ENCODE results near the gene HAPLN3.

Gene HAPLN3

DNA sequence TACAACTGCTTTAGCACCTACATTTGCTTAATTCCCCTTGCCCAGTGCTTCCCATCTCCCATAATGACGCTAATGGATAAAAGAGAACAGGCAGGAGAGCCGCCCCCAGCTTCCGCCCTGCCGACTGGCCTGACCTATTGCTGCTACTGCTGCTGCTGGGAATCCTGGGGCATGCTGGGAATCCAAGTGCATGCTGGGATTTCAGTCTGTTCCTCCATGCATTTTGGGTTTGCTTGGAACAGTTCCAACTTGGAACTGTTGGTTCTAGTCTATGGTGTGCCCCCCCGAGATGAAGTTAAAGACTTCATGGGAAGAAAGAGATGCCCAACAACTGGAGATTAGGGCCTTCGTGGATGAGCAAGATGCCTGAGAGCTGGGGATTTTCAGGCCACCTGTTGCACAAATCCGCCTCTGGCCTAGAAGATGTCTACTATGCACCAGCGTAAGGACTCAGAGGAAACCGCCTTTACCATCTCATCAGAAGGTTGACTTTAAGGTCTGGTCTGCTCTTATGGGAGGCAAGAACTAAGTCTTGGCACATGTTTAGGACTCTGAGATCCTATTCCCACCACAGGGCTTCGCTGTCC, 29.0 kb downstream of the HAPLN3 start (continued):
- TF ChIP-seq ZBTB11 (tag by site-specific recombination; conservative IDR thresholded peaks at IDR 0.05; ENCODE audit: low read depth) (no peak), ZFP37 (tag by site-specific recombination; IDR thresholded peaks at IDR 0.05) (no peak), ZNF404 (tag by site-specific recombination; IDR thresholded peaks at IDR 0.05) (no peak), ZNF76 (tag by site-specific recombination; IDR thresholded peaks at IDR 0.05; ENCODE audit: borderline replicate concordance, low read depth) (peak; percentile 53; the same call in 1 of the 2 replicates), ZNF366 (tag by site-specific recombination; conservative IDR thresholded peaks at IDR 0.05) (no peak)
- TF ChIP-seq, protein P1, sequence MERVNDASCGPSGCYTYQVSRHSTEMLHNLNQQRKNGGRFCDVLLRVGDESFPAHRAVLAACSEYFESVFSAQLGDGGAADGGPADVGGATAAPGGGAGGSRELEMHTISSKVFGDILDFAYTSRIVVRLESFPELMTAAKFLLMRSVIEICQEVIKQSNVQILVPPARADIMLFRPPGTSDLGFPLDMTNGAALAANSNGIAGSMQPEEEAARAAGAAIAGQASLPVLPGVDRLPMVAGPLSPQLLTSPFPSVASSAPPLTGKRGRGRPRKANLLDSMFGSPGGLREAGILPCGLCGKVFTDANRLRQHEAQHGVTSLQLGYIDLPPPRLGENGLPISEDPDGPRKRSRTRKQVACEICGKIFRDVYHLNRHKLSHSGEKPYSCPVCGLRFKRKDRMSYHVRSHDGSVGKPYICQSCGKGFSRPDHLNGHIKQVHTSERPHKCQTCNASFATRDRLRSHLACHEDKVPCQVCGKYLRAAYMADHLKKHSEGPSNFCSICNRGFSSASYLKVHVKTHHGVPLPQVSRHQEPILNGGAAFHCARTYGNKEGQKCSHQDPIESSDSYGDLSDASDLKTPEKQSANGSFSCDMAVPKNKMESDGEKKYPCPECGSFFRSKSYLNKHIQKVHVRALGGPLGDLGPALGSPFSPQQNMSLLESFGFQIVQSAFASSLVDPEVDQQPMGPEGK (tag by site-specific recombination; IDR thresholded peaks at IDR 0.05): no peak

DNA sequence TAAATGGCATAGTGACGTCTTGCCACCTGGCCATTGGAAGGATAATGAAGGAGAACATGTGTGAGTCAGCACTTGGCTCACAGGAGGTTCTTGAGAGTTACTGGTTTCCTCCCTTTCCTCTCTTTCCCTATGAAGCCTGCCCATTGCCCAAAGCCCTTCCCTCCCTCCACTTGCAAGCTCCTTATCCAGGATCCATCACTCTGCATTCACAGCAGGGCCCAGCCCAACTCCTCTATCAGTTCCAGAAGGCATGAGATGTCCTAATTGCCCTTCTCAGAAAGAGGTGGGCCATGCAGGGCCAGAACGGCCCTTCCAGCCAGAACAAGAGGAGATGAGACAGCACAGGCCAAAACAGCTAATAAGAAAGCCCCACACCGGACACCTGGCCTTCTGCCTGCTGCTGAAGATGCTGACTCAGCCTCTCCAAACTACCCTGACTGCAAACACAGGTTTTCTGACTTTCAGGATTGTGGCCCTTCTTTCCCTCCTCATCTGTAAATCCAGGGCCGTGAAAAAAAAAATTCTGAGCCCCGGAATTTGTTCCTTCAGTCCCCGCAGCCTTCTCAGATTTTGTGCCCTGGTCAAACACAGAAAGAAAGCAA, 29.7 kb downstream of the HAPLN3 start:
- CTCF ChIA-PET: interaction anchor here (0.9 kb wide), 1 partner anchor 13 kb away, joined by 6 read pairs; no protein-coding TSS in a partner anchor
- TF ChIP-seq, protein P2, sequence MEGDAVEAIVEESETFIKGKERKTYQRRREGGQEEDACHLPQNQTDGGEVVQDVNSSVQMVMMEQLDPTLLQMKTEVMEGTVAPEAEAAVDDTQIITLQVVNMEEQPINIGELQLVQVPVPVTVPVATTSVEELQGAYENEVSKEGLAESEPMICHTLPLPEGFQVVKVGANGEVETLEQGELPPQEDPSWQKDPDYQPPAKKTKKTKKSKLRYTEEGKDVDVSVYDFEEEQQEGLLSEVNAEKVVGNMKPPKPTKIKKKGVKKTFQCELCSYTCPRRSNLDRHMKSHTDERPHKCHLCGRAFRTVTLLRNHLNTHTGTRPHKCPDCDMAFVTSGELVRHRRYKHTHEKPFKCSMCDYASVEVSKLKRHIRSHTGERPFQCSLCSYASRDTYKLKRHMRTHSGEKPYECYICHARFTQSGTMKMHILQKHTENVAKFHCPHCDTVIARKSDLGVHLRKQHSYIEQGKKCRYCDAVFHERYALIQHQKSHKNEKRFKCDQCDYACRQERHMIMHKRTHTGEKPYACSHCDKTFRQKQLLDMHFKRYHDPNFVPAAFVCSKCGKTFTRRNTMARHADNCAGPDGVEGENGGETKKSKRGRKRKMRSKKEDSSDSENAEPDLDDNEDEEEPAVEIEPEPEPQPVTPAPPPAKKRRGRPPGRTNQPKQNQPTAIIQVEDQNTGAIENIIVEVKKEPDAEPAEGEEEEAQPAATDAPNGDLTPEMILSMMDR (tag by site-specific recombination; IDR thresholded peaks at IDR 0.05): no peak
- TF ChIP-seq ZNF626 (tag by site-specific recombination; IDR thresholded peaks at IDR 0.05): no peak
- peak; percentile 44; the same call in 1 of the 2 replicates for TF ChIP-seq ZBTB17 (tag by site-specific recombination; IDR thresholded peaks at IDR 0.05)
- no peak for TF ChIP-seq ZNF560 (tag by site-specific recombination; IDR thresholded peaks at IDR 0.05; ENCODE audit: borderline replicate concordance)
- Histone ChIP-seq H3K4me3 (ENCODE audit: low read depth, low read length) (no peak overlapping the region), H3K27ac (ENCODE audit: extremely low read depth, low read depth, low read length) (no peak overlapping the region), H3K4me1 (ENCODE audit: control insufficient read depth, insufficient read depth, low read length) (no peaks in the 10 kb centered on the region), H3K9me3 (ENCODE audit: control insufficient read depth, insufficient read depth, low read depth, low read length) (no peaks in the 10 kb centered on the region), H3K36me3 (ENCODE audit: control insufficient read depth in 2 of 2, insufficient read depth in 1 of 2, low read length in 2 of 2) (no peaks in the 10 kb centered on the region)
- POLR2A ChIA-PET: no interaction called here

DNA sequence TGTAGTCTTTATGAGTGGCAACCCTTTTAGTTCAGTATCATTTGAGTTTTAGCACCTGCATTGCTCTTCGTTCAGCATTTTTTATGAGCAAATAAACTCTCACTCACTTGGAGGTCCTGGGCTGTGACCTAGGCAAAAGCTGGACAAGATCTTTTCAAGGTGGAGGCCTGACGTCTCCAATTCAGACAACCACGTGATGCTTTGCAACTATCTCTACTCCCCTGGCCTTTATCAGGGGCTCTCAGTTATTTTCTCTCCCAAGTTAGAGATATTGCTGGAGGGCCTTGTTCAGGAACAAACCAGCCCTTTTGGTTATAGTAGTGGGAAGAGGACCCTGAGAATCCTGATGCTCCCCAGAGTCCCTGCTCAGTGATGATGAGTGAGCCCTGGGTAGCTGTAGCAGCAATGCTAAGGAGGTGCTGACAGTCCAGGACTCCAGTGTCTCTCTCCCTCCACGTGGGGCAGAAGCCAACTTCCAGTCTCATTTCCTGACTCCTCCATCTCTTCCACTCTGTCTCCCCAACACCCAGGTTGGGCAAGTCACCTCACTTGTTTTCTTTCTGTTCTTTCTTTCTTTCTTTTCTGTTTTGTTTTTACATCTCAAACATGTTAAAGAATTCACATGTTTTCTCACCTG, 30.4 kb downstream of the HAPLN3 start:
- H3K27ac ChIP-seq (ENCODE audit: extremely low read depth, low read depth, low read length): no peak overlapping the region
- POLR2A ChIA-PET: no interaction called here
- no peaks in the 10 kb centered on the region for H3K4me1 ChIP-seq (ENCODE audit: control insufficient read depth, insufficient read depth, low read length)
- no peak overlapping the region for H3K4me3 ChIP-seq (ENCODE audit: low read depth, low read length)
- CTCF ChIA-PET: interaction anchor here (0.9 kb wide), 1 partner anchor 13 kb away, joined by 6 read pairs; no protein-coding TSS in a partner anchor
- no peaks in the 10 kb centered on the region for H3K9me3 ChIP-seq (ENCODE audit: control insufficient read depth, insufficient read depth, low read depth, low read length)
- H3K36me3 ChIP-seq (ENCODE audit: control insufficient read depth in 2 of 2, insufficient read depth in 1 of 2, low read length in 2 of 2): no peaks in the 10 kb centered on the region
- TF ChIP-seq ZNF391 (tag by site-specific recombination; IDR thresholded peaks at IDR 0.05; ENCODE audit: borderline replicate concordance, low read depth) (no peak), ZNF121 (tag by site-specific recombination; IDR thresholded peaks at IDR 0.05) (no peak), ZNF707 (tag by site-specific recombination; IDR thresholded peaks at IDR 0.05) (no peak), RBAK (tag by site-specific recombination; IDR thresholded peaks at IDR 0.05) (no peak), ZNF76 (tag by site-specific recombination; IDR thresholded peaks at IDR 0.05; ENCODE audit: borderline replicate concordance, low read depth) (no peak), OSR2 (tag by site-specific recombination; IDR thresholded peaks at IDR 0.05) (no peak), ZNF248 (tag by site-specific recombination; IDR thresholded peaks at IDR 0.05) (no peak), ZNF10 (tag by site-specific recombination; IDR thresholded peaks at IDR 0.05) (no peak), ZNF223 (tag by site-specific recombination; IDR thresholded peaks at IDR 0.05) (no peak), TCF7L2 (IDR thresholded peaks at IDR 0.05; ENCODE audit: borderline replicate concordance, low read depth, low read length) (no peak), KLF7 (tag by site-specific recombination; IDR thresholded peaks at IDR 0.05; ENCODE audit: borderline replicate concordance) (no peak), ZNF366 (tag by site-specific recombination; conservative IDR thresholded peaks at IDR 0.05) (no peak)
- TF ChIP-seq, protein P2 (tag by site-specific recombination; IDR thresholded peaks at IDR 0.05): no peak
